Measurements from ENCODE around the gene CENPB. TPM values are rescaled to one million over a fixed set of nuclear protein-coding genes. Genes with fewer than 3 reads are reported as not detected.

CENPB gene
- total and polyA plus RNA-seq, 7 donors: 52.7 to 99.9 (median 73.4) TPM

GRCh38 chr20:3767110-3767426, 19.5 kb downstream of the CENPB start:
- Histone ChIP-seq H3K4me3 (peak overlapping the region; percentile 78 to 92 (median 88)), H3K4me1 (peaks cover 0 to 64% (median 57%) of the 10 kb centered on the region in 4 donors), H3K27ac (peak overlapping the region; percentile 91 to 96 (median 92)), H3K27me3 (no peaks in the 10 kb centered on the region), H3K36me3 (no peaks in the 10 kb centered on the region), H3K9me3 (no peaks in the 10 kb centered on the region)
- WGBS, 2 donors: 1 to 2% methylated on average over 21 of the region's 21 CpGs
- DNase-seq: no peak
- intact Hi-C loops (cut with DNase I): loop anchor here (5.0 kb wide), 1 partner anchor 90 kb away; no protein-coding TSS in a partner anchor
- TF ChIP-seq CTCF (IDR thresholded peaks at IDR 0.05) (no peak), POLR2A (IDR thresholded peaks at IDR 0.05) (no peak), POLR2AphosphoS5 (IDR thresholded peaks at IDR 0.05) (no peak), EP300 (IDR thresholded peaks at IDR 0.05) (no peak)

GRCh38 chr20:3766422-3767109, 20.0 kb downstream of the CENPB start:
- Histone ChIP-seq H3K36me3 (no peaks in the 10 kb centered on the region), H3K27ac (peak overlapping the region; percentile 91 to 96 (median 92)), H3K4me3 (peak overlapping the region; percentile 78 to 92 (median 88)), H3K27me3 (no peaks in the 10 kb centered on the region), H3K4me1 (peaks cover 0 to 69% (median 61%) of the 10 kb centered on the region in 4 donors), H3K9me3 (no peaks in the 10 kb centered on the region)
- peak; percentile 68 for DNase-seq
- no peak for TF ChIP-seq CTCF (IDR thresholded peaks at IDR 0.05)
- WGBS, 2 donors: 22 to 36% methylated on average over 9 of the region's 9 CpGs
- intact Hi-C loops (cut with DNase I): loop anchor here (5.0 kb wide), 1 partner anchor 89 kb away; no protein-coding TSS in a partner anchor

- Histone ChIP-seq H3K9me3 (no peaks in the 10 kb centered on the region), H3K36me3 (no peaks in the 10 kb centered on the region), H3K4me3 (peak overlapping the region in 2 of 4 donors; percentile 78 to 92), H3K27me3 (no peaks in the 10 kb centered on the region), H3K27ac (peak overlapping the region; percentile 91 to 96 (median 92)), H3K4me1 (peaks cover 0 to 82% (median 73%) of the 10 kb centered on the region in 4 donors)
- DNase-seq: no peak
- TF ChIP-seq POLR2A (IDR thresholded peaks at IDR 0.05) (no peak), EP300 (IDR thresholded peaks at IDR 0.05) (no peak), POLR2AphosphoS5 (IDR thresholded peaks at IDR 0.05) (no peak), CTCF (IDR thresholded peaks at IDR 0.05) (no peak)
- 76 to 83% methylated on average over 3 of the region's 3 CpGs for WGBS, 2 donors
- intact Hi-C loops (cut with DNase I): loop anchor here (5.0 kb wide), 1 partner anchor 88 kb away; no protein-coding TSS in a partner anchor
These were observed 21.2 kb downstream of the CENPB start for GRCh38 chr20:3765171-3765882.

DNA sequence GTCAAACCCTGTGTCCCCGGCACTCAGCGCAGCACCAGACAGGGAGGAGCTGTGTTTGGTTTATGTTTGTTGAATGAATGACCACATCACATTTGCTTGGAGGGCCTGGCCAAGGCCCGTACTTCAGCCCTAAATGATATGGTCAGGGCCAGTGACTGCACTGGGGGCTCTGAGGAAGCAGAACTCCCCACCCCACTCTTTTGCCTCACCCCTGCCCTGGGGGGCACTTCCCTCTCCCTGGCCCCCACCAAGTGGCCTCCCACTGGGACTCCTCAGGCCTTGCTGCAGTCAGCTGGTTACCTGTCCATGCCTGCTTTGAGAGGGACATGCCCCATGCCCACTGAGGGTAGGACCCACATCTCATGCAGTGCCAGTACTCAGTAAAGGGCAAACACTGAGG, 21.9 kb downstream of the CENPB start:
- Histone ChIP-seq H3K9me3 (no peaks in the 10 kb centered on the region), H3K4me3 (no peak overlapping the region), H3K27ac (peak overlapping the region; percentile 32 to 96 (median 91)), H3K36me3 (no peaks in the 10 kb centered on the region), H3K4me1 (peaks cover 0 to 88% (median 78%) of the 10 kb centered on the region in 4 donors), H3K27me3 (no peaks in the 10 kb centered on the region)
- WGBS, 2 donors: 93% methylated on average over 3 of the region's 3 CpGs
- intact Hi-C loops (cut with DNase I): loop anchor here (5.0 kb wide), 1 partner anchor 87 kb away; no protein-coding TSS in a partner anchor
- TF ChIP-seq EP300 (IDR thresholded peaks at IDR 0.05) (no peak), POLR2A (IDR thresholded peaks at IDR 0.05) (no peak), CTCF (IDR thresholded peaks at IDR 0.05) (no peak), POLR2AphosphoS5 (IDR thresholded peaks at IDR 0.05) (no peak)
- no peak for DNase-seq
